H1 (cell line): ENCODE data around the gene CDIPT. TPM values are rescaled to one million over a fixed set of nuclear protein-coding genes. Genes with fewer than 3 reads are reported as not detected.

Source experiments
- CTCF ChIA-PET: fragments of 300-600 bp; sonication (Branson Sonifier 250); formaldehyde crosslinking; loops from one replicate; lab custom pipeline; 2021; ENCODE audit not compliant: partially characterized antibody; lab: Charles Lee
- POLR2A ChIA-PET: fragments of 300-600 bp; sonication (Branson Sonifier 250); formaldehyde crosslinking; loops from one replicate; lab custom pipeline; 2021; ENCODE audit warnings: inconsistent platforms; ENCODE audit not compliant: partially characterized antibody; lab: Charles Lee
- DNase-seq, 2 experiments: peaks; one replicate each; pipeline versions ENCODE4 v3.0.0 to v3.0.0-alpha.2; 2010 to 2022; ENCODE audit warnings: low spot score in 2 of 2, low read depth in 1 of 2, mixed read lengths in 1 of 2
- FAIRE-seq: peaks from 2 replicates; lab custom pipeline; 2011; peaks lifted over from hg19 to GRCh38; lab: Jason Lieb, UNC
- H2AFZ ChIP-seq: 2 replicates; pipeline ENCODE4 v1.8.1; 2012; ENCODE audit warnings: low read length, inconsistent platforms
- H2AK5ac ChIP-seq: 2 replicates; pipeline ENCODE4 v1.6.1; 2013; ENCODE audit warnings: low read depth, low read length
- H2BK120ac ChIP-seq: replicated peaks from 2 replicates; pipeline ENCODE3; 2013; ENCODE audit warnings: low read depth, low read length, inconsistent platforms
- H2BK12ac ChIP-seq: 2 replicates; pipeline ENCODE4 v1.6.1; 2013; ENCODE audit warnings: low read depth, low read length
- H2BK15ac ChIP-seq: 2 replicates; pipeline ENCODE4 v1.6.1; 2013; ENCODE audit warnings: low read length
- H2BK20ac ChIP-seq: 2 replicates; pipeline ENCODE4 v1.6.1; 2013; ENCODE audit warnings: low read length
- H2BK5ac ChIP-seq: 2 replicates; pipeline ENCODE4 v1.6.1; 2013; ENCODE audit warnings: low read depth, low read length
- H3K14ac ChIP-seq: 2 replicates; pipeline ENCODE4 v1.6.1; 2013; ENCODE audit warnings: inconsistent platforms; ENCODE audit not compliant: insufficient read length
- H3K18ac ChIP-seq: 2 replicates; pipeline ENCODE4 v1.6.1; 2013; ENCODE audit warnings: low read length; ENCODE audit errors: extremely low read depth
- H3K23ac ChIP-seq: 2 replicates; pipeline ENCODE4 v1.6.1; 2013; ENCODE audit warnings: inconsistent platforms; ENCODE audit not compliant: insufficient read length
- H3K23me2 ChIP-seq: 2 replicates; pipeline ENCODE4 v1.6.1; 2013; ENCODE audit warnings: low read depth, low read length
- H3K27ac ChIP-seq: 2 replicates; pipeline ENCODE4 v1.6.1; 2011; ENCODE audit warnings: low read depth, low read length, inconsistent platforms
- H3K27me3 ChIP-seq, 4 experiments: replicated peaks in 1 of 4; 1 replicate in 1 of 4; 2 replicates in 3 of 4; pipeline versions ENCODE4 v1.6.1 to v1.8.1; 2011 to 2013; ENCODE audit warnings: low read length in 3 of 4, mild to moderate bottlenecking in 3 of 4, inconsistent platforms in 2 of 4, mixed read lengths in 2 of 4, moderate library complexity in 1 of 4; ENCODE audit not compliant: control insufficient read depth in 3 of 4, insufficient read depth in 3 of 4; ENCODE audit errors: extremely low read depth in 1 of 4
- H3K36me3 ChIP-seq, 4 experiments: 2 replicates each; pipeline versions ENCODE4 v1.6.1 to v1.8.1; 2011 to 2013; ENCODE audit warnings: mild to moderate bottlenecking in 4 of 4, low read length in 3 of 4, moderate library complexity in 2 of 4, control low read depth in 1 of 4, inconsistent platforms in 1 of 4; ENCODE audit not compliant: insufficient read depth in 4 of 4, control insufficient read depth in 2 of 4
- H3K4ac ChIP-seq: replicated peaks from 2 replicates; pipeline ENCODE3; 2013; ENCODE audit warnings: low read length, low read depth, mixed read lengths, inconsistent platforms; ENCODE audit not compliant: insufficient read length
- H3K4me1 ChIP-seq, 4 experiments: replicated peaks in 1 of 4; 1 replicate in 1 of 4; 2 replicates in 3 of 4; pipeline versions ENCODE4 v1.6.1 to v1.8.1; 2011 to 2013; ENCODE audit warnings: low read length in 3 of 4, inconsistent platforms in 2 of 4, mixed read lengths in 1 of 4; ENCODE audit not compliant: insufficient read depth in 4 of 4, control insufficient read depth in 3 of 4
- H3K4me2 ChIP-seq, 2 experiments: 2 replicates each; pipeline versions ENCODE4 v1.6.1 to v1.8.1; 2011 to 2013; ENCODE audit warnings: low read depth in 2 of 2, low read length in 2 of 2, control low read depth in 1 of 2, inconsistent platforms in 1 of 2, mild to moderate bottlenecking in 1 of 2; ENCODE audit not compliant: insufficient read depth in 1 of 2
- H3K4me3 ChIP-seq, 4 experiments: fragments of 200-600, 300-600 bp in 1 of 4; sonication (generic), shearing (Covaris generic), sonication (Bioruptor Twin) in 1 of 4; 2 replicates each; pipeline versions ENCODE4 v1.5.1 to v1.8.1; 2011 to 2016; ENCODE audit warnings: low read length in 4 of 4, low read depth in 3 of 4, control low read depth in 2 of 4, inconsistent platforms in 2 of 4, mild to moderate bottlenecking in 2 of 4, mixed read lengths in 1 of 4, moderate library complexity in 1 of 4; ENCODE audit not compliant: insufficient read depth in 2 of 4; ENCODE audit errors: extremely low read depth in 1 of 4
- H3K56ac ChIP-seq: replicated peaks from 2 replicates; pipeline ENCODE3; 2013; ENCODE audit warnings: low read depth, mild to moderate bottlenecking, mixed read lengths, low read length, inconsistent platforms; ENCODE audit not compliant: insufficient read length
- H3K79me1 ChIP-seq: 2 replicates; pipeline ENCODE4 v1.6.1; 2013; ENCODE audit warnings: low read depth, low read length, control low read depth
- H3K79me2 ChIP-seq, 2 experiments: 2 replicates each; pipeline versions ENCODE4 v1.6.1 to v1.8.1; 2012 to 2013; ENCODE audit warnings: low read length in 2 of 2, mild to moderate bottlenecking in 2 of 2, inconsistent platforms in 1 of 2; ENCODE audit not compliant: insufficient read depth in 2 of 2, control insufficient read depth in 1 of 2
- H3K9ac ChIP-seq, 4 experiments: replicated peaks in 1 of 4; 1 replicate in 1 of 4; 2 replicates in 3 of 4; pipeline versions ENCODE4 v1.6.1 to v1.8.1; 2011 to 2013; ENCODE audit warnings: low read depth in 3 of 4, low read length in 3 of 4, control low read depth in 2 of 4, mild to moderate bottlenecking in 2 of 4, moderate library complexity in 2 of 4, inconsistent platforms in 1 of 4; ENCODE audit errors: extremely low read depth in 1 of 4
- H3K9me3 ChIP-seq, 2 experiments: 2 replicates each; pipeline versions ENCODE4 v1.6.1 to v1.8.1; 2012 to 2013; ENCODE audit warnings: mild to moderate bottlenecking in 2 of 2, moderate library complexity in 2 of 2, control low read depth in 1 of 2, inconsistent platforms in 1 of 2, low read depth in 1 of 2, low read length in 1 of 2, mixed read lengths in 1 of 2; ENCODE audit not compliant: insufficient read depth in 2 of 2
- H4K20me1 ChIP-seq, 2 experiments: replicated peaks in 1 of 2; 2 replicates each; pipeline versions ENCODE3 to v1.8.1; 2011 to 2013; ENCODE audit warnings: inconsistent platforms in 2 of 2, low read length in 2 of 2, mild to moderate bottlenecking in 1 of 2; ENCODE audit not compliant: insufficient read depth in 2 of 2, control insufficient read depth in 1 of 2
- H4K5ac ChIP-seq: 2 replicates; pipeline ENCODE4 v1.6.1; 2013; ENCODE audit warnings: low read length, low read depth, mixed read lengths, inconsistent platforms; ENCODE audit not compliant: insufficient read length
- H4K8ac ChIP-seq: 2 replicates; pipeline ENCODE4 v1.8.0; 2013; ENCODE audit warnings: mild to moderate bottlenecking, moderate library complexity, low read length, inconsistent platforms; ENCODE audit not compliant: insufficient read depth; ENCODE audit errors: extremely low read depth
- H4K91ac ChIP-seq: replicated peaks from 2 replicates; pipeline ENCODE3; 2013; ENCODE audit warnings: low read length, mixed read lengths, inconsistent platforms; ENCODE audit not compliant: insufficient read length
- BCL11A ChIP-seq, 2 experiments: IDR thresholded peaks; one replicate each; pipeline ENCODE4 v1.6.1; 2011; ENCODE audit warnings: low read depth in 2 of 2, low read length in 2 of 2, mild to moderate bottlenecking in 2 of 2
- CREB1 ChIP-seq: IDR thresholded peaks from 2 replicates; pipeline ENCODE4 v1.6.1; 2012; ENCODE audit warnings: inconsistent platforms
- FOSL1 ChIP-seq: IDR thresholded peaks from 2 replicates; pipeline ENCODE4 v1.6.1; 2011; ENCODE audit warnings: mild to moderate bottlenecking, low read depth, low read length, moderate library complexity; ENCODE audit not compliant: insufficient read depth
- HDAC2 ChIP-seq, 2 experiments: fragments of 300-600 bp in 1 of 2; sonication (generic) in 1 of 2; IDR thresholded peaks; 2 replicates each; pipeline ENCODE4 v1.6.1; 2011 to 2012; ENCODE audit warnings: low read depth in 2 of 2, low read length in 2 of 2, mild to moderate bottlenecking in 2 of 2, moderate library complexity in 2 of 2, borderline replicate concordance in 1 of 2, inconsistent platforms in 1 of 2
- JUND ChIP-seq: IDR thresholded peaks from 2 replicates; pipeline ENCODE4 v1.6.1; 2011; ENCODE audit warnings: mild to moderate bottlenecking, improper control_type of control experiment, low read length
- SIRT6 ChIP-seq: IDR thresholded peaks from one replicate; pipeline ENCODE4 v1.7.1; 2012; ENCODE audit warnings: low read length, inconsistent platforms
- SP4 ChIP-seq: IDR thresholded peaks from 2 replicates; pipeline ENCODE4 v1.6.1; 2012; ENCODE audit warnings: low read length, inconsistent platforms
- WGBS, 2 experiments: shearing (Covaris generic) in 1 of 2; methylation state at CpG; one replicate each; pipeline versions ENCODE4 v1.1.6 to v1.1.7; 2013 to 2015; ENCODE audit warnings: low lambda C conversion rate in 2 of 2, mixed read lengths in 2 of 2, inconsistent platforms in 1 of 2, low coverage in 1 of 2, missing lambda C conversion rate in 1 of 2; ENCODE audit not compliant: insufficient replicate concordance in 2 of 2, insufficient coverage in 1 of 2, insufficient read length in 1 of 2; ENCODE audit errors: extremely low coverage in 1 of 2, missing lambda C conversion rate in 1 of 2; 5-methylcytosine and 5-hydroxymethylcytosine counted together
- polyA plus RNA-seq, 7 experiments: library from polyadenylated mRNA; depleted of rRNA in 3 of 7; stranded (reverse) in 5 of 7; unstranded in 2 of 7; fragments of >200 nt in 5 of 7; fragments of 200-250 nt in 2 of 7; gene quantifications; 1 replicate in 5 of 7; 2 replicates in 1 of 7; 4 replicates in 1 of 7; pipeline versions ENCODE4 v1.2.1 to v1.2.3, GENCODE V29; 2011 to 2013; ENCODE audit warnings: missing spikeins in 2 of 7, mixed read lengths in 2 of 7
- total RNA-seq: library from RNA; stranded (reverse); fragmentation: NEBNext Ultra II Directional; extraction: Animal tissue kit (Norgen Biotek cat#: 25700); gene quantifications from 2 replicates; pipeline ENCODE4 v1.2.1, GENCODE V29; 2021
- TF ChIP-seq, protein P1 (sequence below): IDR thresholded peaks from 2 replicates; pipeline ENCODE4 v1.6.1; 2011; ENCODE audit warnings: low read length, improper control_type of control experiment

CDIPT gene
- total and polyA plus RNA-seq, 2 of the 8 experiments (the other 6 are each of a cell fraction or from before 2014, with no cell fraction given), result 69.2 to 140 TPM

DNA sequence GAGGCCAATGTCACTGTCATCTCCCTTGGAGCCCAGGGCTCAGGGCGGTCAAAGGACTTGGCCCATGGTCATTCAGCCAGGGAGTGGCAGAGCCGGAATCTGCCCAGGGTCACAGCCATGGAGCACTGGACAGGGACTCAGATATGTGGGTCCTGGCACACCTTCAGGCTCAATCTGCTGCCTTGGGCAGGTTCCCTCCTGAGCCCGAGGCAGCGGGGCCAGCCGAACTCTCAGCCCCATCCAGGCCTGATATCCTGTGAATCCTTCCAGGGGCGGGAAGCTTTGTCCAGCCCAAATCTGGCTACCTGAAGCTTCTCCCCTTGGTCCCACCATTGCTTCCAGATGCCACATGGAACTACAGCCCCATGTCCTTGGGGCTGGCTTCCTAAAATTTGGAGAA is 12.2 kb upstream of the CDIPT start:
- FAIRE-seq (no peak), DNase-seq (no peak)
- no peak overlapping the region for H3K23ac ChIP-seq
- ChIA-PET POLR2A (no interaction called here), CTCF (interaction anchor here (0.6 to 3.5 kb wide), 3 partner anchors 11 to 143 kb away, joined by 3 to 10 read pairs (median 3); partner anchors contain the start of gene CDIPT)
- no peak overlapping the region for H3K4ac ChIP-seq
- no peak overlapping the region for H3K4me3 ChIP-seq
- H4K8ac ChIP-seq, result no peak overlapping the region; the same call in 1 of the 2 replicates
- H3K18ac ChIP-seq, result no peak overlapping the region
- H3K27me3 ChIP-seq, result no peaks in the 10 kb centered on the region
- H4K91ac ChIP-seq, result no peak overlapping the region
- H3K36me3 ChIP-seq, result peaks cover 0 to 5% (median 2%) of the 10 kb centered on the region in 4 experiments; a peak in 3 of 8 replicates
- H3K27ac ChIP-seq, result no peak overlapping the region
- peaks cover 0 to 2% of the 10 kb centered on the region in 2 experiments for H4K20me1 ChIP-seq
- no peak overlapping the region for H3K56ac ChIP-seq
- H3K4me1 ChIP-seq, result peaks cover 0 to 11% (median 7%) of the 10 kb centered on the region in 4 experiments; a peak in 5 of 7 replicates
- no peaks in the 10 kb centered on the region for H3K79me1 ChIP-seq
- H3K14ac ChIP-seq, result no peak overlapping the region
- H2BK20ac ChIP-seq, result no peak overlapping the region
- H2BK120ac ChIP-seq, result no peak overlapping the region
- H2BK12ac ChIP-seq, result no peak overlapping the region
- no peak overlapping the region for H2BK15ac ChIP-seq
- no peak overlapping the region for H4K5ac ChIP-seq
- no peak overlapping the region for H2AFZ ChIP-seq
- no peak overlapping the region; a peak in 1 of 4 replicates for H3K4me2 ChIP-seq
- H2AK5ac ChIP-seq, result no peak overlapping the region
- no peak overlapping the region for H3K9ac ChIP-seq
- TF ChIP-seq CREB1 (no peak), JUND (no peak), SIRT6 (no peak), BCL11A (IDR thresholded peaks at IDR 0.05; ENCODE audit: low read depth in 2 of 2, low read length in 2 of 2) (no peak), SP4 (no peak), HDAC2 (IDR thresholded peaks at IDR 0.05; ENCODE audit: borderline replicate concordance in 1 of 2, low read depth in 2 of 2, low read length in 2 of 2) (no peak), FOSL1 (no peak)
- TF ChIP-seq, protein P1, sequence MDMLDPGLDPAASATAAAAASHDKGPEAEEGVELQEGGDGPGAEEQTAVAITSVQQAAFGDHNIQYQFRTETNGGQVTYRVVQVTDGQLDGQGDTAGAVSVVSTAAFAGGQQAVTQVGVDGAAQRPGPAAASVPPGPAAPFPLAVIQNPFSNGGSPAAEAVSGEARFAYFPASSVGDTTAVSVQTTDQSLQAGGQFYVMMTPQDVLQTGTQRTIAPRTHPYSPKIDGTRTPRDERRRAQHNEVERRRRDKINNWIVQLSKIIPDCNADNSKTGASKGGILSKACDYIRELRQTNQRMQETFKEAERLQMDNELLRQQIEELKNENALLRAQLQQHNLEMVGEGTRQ, result no peak
- peaks cover 7% of the 10 kb centered on the region; the same call in 1 of the 2 replicates for H3K23me2 ChIP-seq
- no peaks in the 10 kb centered on the region for H3K9me3 ChIP-seq
- 97% methylated on average over 6 of the region's 6 CpGs; no CpG with 5 or more reads in 1 of the 2 experiments for WGBS, 2 experiments
- H3K79me2 ChIP-seq, result no peaks in the 10 kb centered on the region; a peak in 1 of 4 replicates
- H2BK5ac ChIP-seq, result no peak overlapping the region
